ENCODE data around the gene PLEKHH3. TPM values are rescaled to one million over a fixed set of nuclear protein-coding genes. Genes with fewer than 3 reads are reported as not detected.

PLEKHH3 gene
- total RNA-seq, 3 donors from 2014 or later (not counting 1 experiment from before 2014, with no cell fraction given), result 0.14 to 1.8 (median 0.26) TPM

DNA sequence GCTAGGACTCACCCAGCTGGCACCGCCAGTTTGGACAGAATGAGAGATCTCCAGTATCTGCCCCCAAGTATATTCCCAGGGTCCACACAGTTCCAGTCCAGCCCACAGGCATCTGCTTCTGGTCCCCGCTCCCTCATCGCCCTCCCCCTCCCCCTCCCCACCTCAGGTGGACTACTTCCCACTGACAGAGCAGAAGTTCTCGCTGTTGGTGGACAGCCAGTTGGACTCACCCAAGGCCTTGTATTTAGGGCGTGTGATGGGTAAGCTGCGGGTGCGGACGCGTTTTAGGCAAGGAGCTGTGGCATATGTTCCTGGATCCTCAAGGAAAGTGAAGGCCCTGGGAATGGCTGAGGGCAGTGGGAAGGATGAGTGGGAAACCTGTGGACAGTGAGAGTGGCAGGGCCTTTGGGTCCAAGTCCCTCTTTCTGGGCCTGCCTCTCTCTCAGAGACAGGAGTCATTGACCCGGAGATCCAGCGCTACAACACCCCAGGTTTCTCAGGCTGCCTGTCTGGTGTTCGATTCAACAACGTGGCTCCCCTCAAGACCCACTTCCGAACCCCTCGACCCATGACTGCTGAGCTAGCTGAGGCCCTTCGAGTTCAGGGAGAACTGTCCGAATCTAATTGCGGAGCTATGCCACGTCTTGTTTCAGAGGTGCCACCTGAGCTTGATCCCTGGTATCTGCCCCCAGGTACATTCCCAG lies 20.5 kb upstream of the PLEKHH3 start:
- Histone ChIP-seq H3K36me3 (ENCODE audit: control insufficient read depth, insufficient read depth, low read length) (peaks cover 17% of the 10 kb centered on the region), H3K27me3 (ENCODE audit: control insufficient read depth, insufficient read depth, low read length) (no peaks in the 10 kb centered on the region)

DNA sequence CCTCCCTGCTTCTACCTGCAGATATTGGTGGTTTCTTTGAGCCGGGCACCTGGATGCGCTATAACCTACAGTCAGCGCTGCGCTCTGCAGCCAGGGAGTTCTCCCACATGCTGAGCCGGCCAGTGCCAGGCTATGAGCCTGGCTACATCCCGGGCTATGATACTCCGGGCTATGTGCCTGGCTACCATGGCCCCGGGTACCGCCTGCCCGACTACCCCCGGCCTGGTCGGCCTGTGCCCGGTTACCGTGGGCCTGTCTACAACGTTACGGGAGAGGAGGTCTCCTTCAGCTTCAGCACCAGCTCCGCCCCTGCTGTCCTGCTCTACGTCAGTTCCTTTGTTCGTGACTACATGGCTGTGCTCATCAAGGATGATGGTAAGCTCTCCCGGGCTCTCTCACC lies 18.7 kb upstream of the PLEKHH3 start:
- Histone ChIP-seq H3K27me3 (ENCODE audit: control insufficient read depth, insufficient read depth, low read length) (no peaks in the 10 kb centered on the region), H3K9me3 (ENCODE audit: control insufficient read depth, insufficient read depth, low read length) (no peaks in the 10 kb centered on the region), H3K4me3 (ENCODE audit: low read length) (no peak overlapping the region), H3K36me3 (ENCODE audit: control insufficient read depth, insufficient read depth, low read length) (peaks cover under 1% of the 10 kb centered on the region), H3K27ac (ENCODE audit: low read length) (no peak overlapping the region), H3K4me1 (ENCODE audit: control insufficient read depth, insufficient read depth, low read length) (no peaks in the 10 kb centered on the region)
- ATAC-seq (no peak), DNase-seq (no peak)
- no peak overlapping the region for H3K27ac Mint-ChIP-seq
- intact Hi-C loops (cut with micrococcal nuclease), result no loop called here
- TF ChIP-seq, protein P1, sequence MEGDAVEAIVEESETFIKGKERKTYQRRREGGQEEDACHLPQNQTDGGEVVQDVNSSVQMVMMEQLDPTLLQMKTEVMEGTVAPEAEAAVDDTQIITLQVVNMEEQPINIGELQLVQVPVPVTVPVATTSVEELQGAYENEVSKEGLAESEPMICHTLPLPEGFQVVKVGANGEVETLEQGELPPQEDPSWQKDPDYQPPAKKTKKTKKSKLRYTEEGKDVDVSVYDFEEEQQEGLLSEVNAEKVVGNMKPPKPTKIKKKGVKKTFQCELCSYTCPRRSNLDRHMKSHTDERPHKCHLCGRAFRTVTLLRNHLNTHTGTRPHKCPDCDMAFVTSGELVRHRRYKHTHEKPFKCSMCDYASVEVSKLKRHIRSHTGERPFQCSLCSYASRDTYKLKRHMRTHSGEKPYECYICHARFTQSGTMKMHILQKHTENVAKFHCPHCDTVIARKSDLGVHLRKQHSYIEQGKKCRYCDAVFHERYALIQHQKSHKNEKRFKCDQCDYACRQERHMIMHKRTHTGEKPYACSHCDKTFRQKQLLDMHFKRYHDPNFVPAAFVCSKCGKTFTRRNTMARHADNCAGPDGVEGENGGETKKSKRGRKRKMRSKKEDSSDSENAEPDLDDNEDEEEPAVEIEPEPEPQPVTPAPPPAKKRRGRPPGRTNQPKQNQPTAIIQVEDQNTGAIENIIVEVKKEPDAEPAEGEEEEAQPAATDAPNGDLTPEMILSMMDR (IDR thresholded peaks at IDR 0.05), result no peak
- H3K4me3 Mint-ChIP-seq, result no peak overlapping the region
- 96% methylated on average over 20 of the region's 20 CpGs for WGBS (ENCODE audit: insufficient coverage)
- H3K4me1 Mint-ChIP-seq, result no peaks in the 10 kb centered on the region
- no peaks in the 10 kb centered on the region for H3K27me3 Mint-ChIP-seq (ENCODE audit: low read depth in 2 of 2)
- no peaks in the 10 kb centered on the region for H3K9me3 Mint-ChIP-seq
- no peaks in the 10 kb centered on the region for H3K36me3 Mint-ChIP-seq

More for the DNA sequence above, 20.5 kb upstream of the PLEKHH3 start:
- ATAC-seq, result no peak
- intact Hi-C loops (cut with micrococcal nuclease), result no loop called here
- H3K4me3 Mint-ChIP-seq, result no peak overlapping the region
- peaks cover 0 to 5% of the 10 kb centered on the region in 2 donors for H3K4me1 Mint-ChIP-seq
- H3K27ac Mint-ChIP-seq, result no peak overlapping the region
- DNase-seq, result no peak
- H3K27me3 Mint-ChIP-seq (ENCODE audit: low read depth in 2 of 2), result no peaks in the 10 kb centered on the region
- Histone ChIP-seq H3K4me1 (ENCODE audit: control insufficient read depth, insufficient read depth, low read length) (peaks cover 4% of the 10 kb centered on the region), H3K27ac (ENCODE audit: low read length) (no peak overlapping the region), H3K4me3 (ENCODE audit: low read length) (no peak overlapping the region), H3K9me3 (ENCODE audit: control insufficient read depth, insufficient read depth, low read length) (no peaks in the 10 kb centered on the region)
- no peaks in the 10 kb centered on the region for H3K9me3 Mint-ChIP-seq
- H3K36me3 Mint-ChIP-seq, result no peaks in the 10 kb centered on the region
- WGBS (ENCODE audit: insufficient coverage), result 97% methylated on average over 19 of the region's 19 CpGs
- TF ChIP-seq, protein P1 (IDR thresholded peaks at IDR 0.05), result no peak

GRCh38 chr17:42694524-42694923 lies 17.7 kb upstream of the PLEKHH3 start:
- no peaks in the 10 kb centered on the region for H3K36me3 ChIP-seq (ENCODE audit: control insufficient read depth, insufficient read depth, low read length)
- H3K4me3 ChIP-seq (ENCODE audit: low read length), result no peak overlapping the region

More at GRCh38 chr17:42694524-42694923, 17.7 kb upstream of the PLEKHH3 start:
- Histone ChIP-seq H3K27ac (ENCODE audit: low read length) (no peak overlapping the region), H3K27me3 (ENCODE audit: control insufficient read depth, insufficient read depth, low read length) (no peaks in the 10 kb centered on the region), H3K4me1 (ENCODE audit: control insufficient read depth, insufficient read depth, low read length) (no peaks in the 10 kb centered on the region), H3K9me3 (ENCODE audit: control insufficient read depth, insufficient read depth, low read length) (no peaks in the 10 kb centered on the region)
- 84% methylated on average over 3 of the region's 3 CpGs for WGBS (ENCODE audit: insufficient coverage)
- Mint-ChIP-seq H3K4me1 (no peaks in the 10 kb centered on the region), H3K27me3 (ENCODE audit: low read depth in 2 of 2) (no peaks in the 10 kb centered on the region), H3K4me3 (no peak overlapping the region), H3K27ac (no peak overlapping the region), H3K9me3 (no peaks in the 10 kb centered on the region), H3K36me3 (no peaks in the 10 kb centered on the region)
- DNase-seq, result no peak
- no peak for ATAC-seq
- TF ChIP-seq, protein P1 (IDR thresholded peaks at IDR 0.05), result no peak
- intact Hi-C loops (cut with micrococcal nuclease), result no loop called here
